A549 treated with AZD9567 at 1 μM for 4 hours (cell line): ENCODE results near the gene EMD. TPM values are rescaled to one million over a fixed set of nuclear protein-coding genes. Genes with fewer than 3 reads are reported as not detected.

Experiments
- total RNA-seq: library from RNA; stranded (reverse); fragments of 200-300 nt; extraction: Qiagen RNA extraction; gene quantifications from 5 replicates; pipeline ENCODE4 v1.2.3, GENCODE V29; 2022; ENCODE audit not compliant: insufficient read depth

EMD gene
- total RNA-seq: 139 to 167 TPM (median 160 TPM) in 5 replicates

GRCh38 chrX:154378799-154379568 is at the start of gene EMD:
Gene EMD, plus strand, starts transcription at chrX:154379295. Its CDS starts 190 bp downstream, at chrX:154379485.

GRCh38 chrX:154374313-154375155 is 4.6 kb upstream of the EMD start, which contains the start of gene FLNA:
Gene FLNA, minus strand, starts transcription at chrX:154374634. Its CDS starts 3,389 bp downstream, at chrX:154371245.

GRCh38 chrX:154397888-154398667 is 19.0 kb downstream of the EMD start, which contains the start of gene RPL10:
Gene RPL10, plus strand, starts transcription at chrX:154398377. Its CDS starts 143 bp downstream, at chrX:154398520.

GRCh38 chrX:154409222-154409871 is 30.3 kb downstream of the EMD start, which contains the start of gene DNASE1L1:
Gene DNASE1L1, minus strand, starts transcription at chrX:154409254. Its CDS starts 3,686 bp downstream, at chrX:154405568.

GRCh38 chrX:154428176-154429171 is 49.4 kb downstream of the EMD start, which contains the start of gene ATP6AP1:
Gene ATP6AP1, plus strand, starts transcription at chrX:154428677. Its CDS starts 16 bp downstream, at chrX:154428693.

Other genes with a start within 250 kb of the EMD start
- gene OPN1LW, start 235.1 kb upstream of the EMD start, total RNA-seq: not detected in 5 replicates
- gene OPN1MW, start 196.7 kb upstream of the EMD start, total RNA-seq: not detected in 5 replicates
- not detected in 5 replicates for gene OPN1MW2, start 159.5 kb upstream of the EMD start, total RNA-seq
- not detected in 5 replicates for gene OPN1MW3, start 121.7 kb upstream of the EMD start, total RNA-seq
- gene TEX28, start 84.2 kb upstream of the EMD start, total RNA-seq: not detected in 5 replicates
- gene TKTL1, start 83.5 kb upstream of the EMD start, total RNA-seq: 0.03 to 0.06 TPM in 2 of 5 replicates, not detected in the others
- gene FLNA, start 4.7 kb upstream of the EMD start, total RNA-seq: 1,398 to 1,786 TPM (median 1,537 TPM) in 5 replicates
- gene RPL10, start 19.1 kb downstream of the EMD start, total RNA-seq: 5,537 to 5,934 TPM (median 5,663 TPM) in 5 replicates
- gene DNASE1L1, start 30.0 kb downstream of the EMD start, total RNA-seq: 28.0 to 33.0 TPM (median 30.2 TPM) in 5 replicates
- gene TAFAZZIN, start 32.2 kb downstream of the EMD start, total RNA-seq: 20.0 to 39.1 TPM (median 37.4 TPM) in 5 replicates
- 86.0 to 111 TPM (median 105 TPM) in 5 replicates for gene ATP6AP1, start 49.4 kb downstream of the EMD start, total RNA-seq
- 99.0 to 111 TPM (median 108 TPM) in 5 replicates for gene GDI1, start 57.9 kb downstream of the EMD start, total RNA-seq
- gene FAM50A, start 64.8 kb downstream of the EMD start, total RNA-seq: 87.7 to 122 TPM (median 113 TPM) in 5 replicates
- gene PLXNA3, start 79.0 kb downstream of the EMD start, total RNA-seq: 14.0 to 24.4 TPM (median 20.9 TPM) in 5 replicates
- 47.4 to 71.3 TPM (median 68.7 TPM) in 5 replicates for gene LAGE3, start 100.0 kb downstream of the EMD start, total RNA-seq
- 62.5 to 67.8 TPM (median 64.3 TPM) in 5 replicates for gene UBL4A, start 107.3 kb downstream of the EMD start, total RNA-seq
- 43.3 to 46.5 TPM (median 44.4 TPM) in 5 replicates for gene SLC10A3, start 111.3 kb downstream of the EMD start, total RNA-seq
- gene FAM3A, start 136.9 kb downstream of the EMD start, total RNA-seq: 40.7 to 46.1 TPM (median 45.3 TPM) in 5 replicates
- gene G6PD, start 167.6 kb downstream of the EMD start, total RNA-seq: 1,265 to 1,646 TPM (median 1,455 TPM) in 5 replicates
- 33.2 to 47.2 TPM (median 44.4 TPM) in 5 replicates for gene IKBKG, start 168.3 kb downstream of the EMD start, total RNA-seq
- 0.10 TPM in 1 of 5 replicates, not detected in the others for gene CTAG1A, start 205.8 kb downstream of the EMD start, total RNA-seq
- not detected in 5 replicates for gene CTAG1B, start 240.0 kb downstream of the EMD start, total RNA-seq